ENCODE data around the gene ZNF423. TPM values are rescaled to one million over a fixed set of nuclear protein-coding genes. Genes with fewer than 3 reads are reported as not detected.

Gene ZNF423
- polyA plus RNA-seq, 1 donor from 2014 or later, result 4.5 TPM

GRCh38 chr16:49530427-49530970 is 325.4 kb downstream of the ZNF423 start:
- Histone ChIP-seq H3K27me3 (ENCODE audit: insufficient read depth, low read depth, low read length) (no peaks in the 10 kb centered on the region), H3K9me2 (ENCODE audit: insufficient read depth, low read length) (no peaks in the 10 kb centered on the region), H3F3A (ENCODE audit: insufficient read depth, low read length, poor library complexity, severe bottlenecking) (no peaks in the 10 kb centered on the region), H2AFZ (ENCODE audit: low read depth, low read length) (no peak overlapping the region), H3K4me2 (ENCODE audit: low read length) (no peak overlapping the region), H3K36me3 (ENCODE audit: insufficient read depth, low read length) (no peaks in the 10 kb centered on the region), H3K9me3 (ENCODE audit: low read length) (no peaks in the 10 kb centered on the region), H3K79me2 (replicated peaks; ENCODE audit: insufficient read depth, low read length) (peaks cover 4% of the 10 kb centered on the region), H3K27ac (ENCODE audit: low read length) (no peak overlapping the region), H3K9ac (ENCODE audit: low read length) (no peak overlapping the region), H4K20me1 (ENCODE audit: insufficient read depth) (no peaks in the 10 kb centered on the region), H3K4me3 (ENCODE audit: low read length) (no peak overlapping the region)
- TF ChIP-seq SMC3 (conservative IDR thresholded peaks at IDR 0.05; ENCODE audit: poor library complexity) (no peak), EP300 (conservative IDR thresholded peaks at IDR 0.05; ENCODE audit: poor library complexity, severe bottlenecking) (no peak), EZH2 (IDR thresholded peaks at IDR 0.05; ENCODE audit: borderline replicate concordance, insufficient read depth, low read length, poor library complexity, severe bottlenecking) (no peak), CTCF (IDR thresholded peaks at IDR 0.05; ENCODE audit: poor library complexity, severe bottlenecking) (no peak), MXI1 (conservative IDR thresholded peaks at IDR 0.05; ENCODE audit: poor library complexity, severe bottlenecking) (no peak), TAF1 (IDR thresholded peaks at IDR 0.05; ENCODE audit: low read depth) (no peak), RAD21 (conservative IDR thresholded peaks at IDR 0.05) (no peak), POLR2AphosphoS5 (IDR thresholded peaks at IDR 0.05) (no peak), REST (IDR thresholded peaks at IDR 0.05; ENCODE audit: borderline replicate concordance) (no peak)

GRCh38 chr16:49529411-49530045 is 326.4 kb downstream of the ZNF423 start:
- Histone ChIP-seq H3K9ac (ENCODE audit: low read length) (no peak overlapping the region), H3F3A (ENCODE audit: insufficient read depth, low read length, poor library complexity, severe bottlenecking) (no peaks in the 10 kb centered on the region), H3K79me2 (replicated peaks; ENCODE audit: insufficient read depth, low read length) (peaks cover 4% of the 10 kb centered on the region), H3K4me2 (ENCODE audit: low read length) (no peak overlapping the region), H3K27ac (ENCODE audit: low read length) (no peak overlapping the region), H3K9me2 (ENCODE audit: insufficient read depth, low read length) (no peaks in the 10 kb centered on the region), H3K36me3 (ENCODE audit: insufficient read depth, low read length) (no peaks in the 10 kb centered on the region), H4K20me1 (ENCODE audit: insufficient read depth) (no peaks in the 10 kb centered on the region), H2AFZ (ENCODE audit: low read depth, low read length) (no peak overlapping the region), H3K4me3 (ENCODE audit: low read length) (no peak overlapping the region), H3K27me3 (ENCODE audit: insufficient read depth, low read depth, low read length) (no peaks in the 10 kb centered on the region), H3K9me3 (ENCODE audit: low read length) (no peaks in the 10 kb centered on the region)
- no peak for TF ChIP-seq MXI1 (conservative IDR thresholded peaks at IDR 0.05; ENCODE audit: poor library complexity, severe bottlenecking)
- no peak for TF ChIP-seq SMC3 (conservative IDR thresholded peaks at IDR 0.05; ENCODE audit: poor library complexity)
- no peak for TF ChIP-seq EZH2 (IDR thresholded peaks at IDR 0.05; ENCODE audit: borderline replicate concordance, insufficient read depth, low read length, poor library complexity, severe bottlenecking)
- no peak for TF ChIP-seq REST (IDR thresholded peaks at IDR 0.05; ENCODE audit: borderline replicate concordance)
- no peak for TF ChIP-seq RAD21 (conservative IDR thresholded peaks at IDR 0.05)
- no peak for TF ChIP-seq POLR2AphosphoS5 (IDR thresholded peaks at IDR 0.05)
- TF ChIP-seq EP300 (conservative IDR thresholded peaks at IDR 0.05; ENCODE audit: poor library complexity, severe bottlenecking), result no peak
- TF ChIP-seq TAF1 (IDR thresholded peaks at IDR 0.05; ENCODE audit: low read depth), result no peak
- no peak for TF ChIP-seq CTCF (IDR thresholded peaks at IDR 0.05; ENCODE audit: poor library complexity, severe bottlenecking)
